ENCODE data around the gene TSHZ3. TPM values are rescaled to one million over a fixed set of nuclear protein-coding genes. Genes with fewer than 3 reads are reported as not detected.

Gene TSHZ3
- total and polyA plus RNA-seq, 11 donors, result 0.88 to 11.5 (median 2.4) TPM

GRCh38 chr19:31310432-31311133 is 38.7 kb downstream of the TSHZ3 start:
- Histone ChIP-seq H3K4me3 (no peak overlapping the region), H3K9me3 (no peaks in the 10 kb centered on the region), H3K4me1 (peaks cover 0 to 44% (median 6%) of the 10 kb centered on the region in 12 donors), H3K27me3 (peaks cover 0 to 7% (median 0%) of the 10 kb centered on the region in 9 donors), H3K36me3 (no peaks in the 10 kb centered on the region), H3K27ac (no peak overlapping the region)
- no peak for TF ChIP-seq POLR2A (IDR thresholded peaks at IDR 0.05)
- TF ChIP-seq CTCF (IDR thresholded peaks at IDR 0.05), result no peak
- WGBS, 4 donors, result 81 to 86% (median 85%) methylated on average over 4 of the region's 4 CpGs
- DNase-seq, result no peak
- intact Hi-C loops (cut with DNase I), result no loop called here
- no peak for ATAC-seq

- H3K9me3 ChIP-seq, result no peaks in the 10 kb centered on the region
- DNase-seq (no peak), ATAC-seq (no peak)
- WGBS, 4 donors, result 93 to 96% (median 95%) methylated on average over 13 of the region's 13 CpGs
- H3K4me1 ChIP-seq, result peaks cover 0 to 49% (median 0%) of the 10 kb centered on the region in 12 donors
- H3K4me3 ChIP-seq, result no peak overlapping the region
- no peak for TF ChIP-seq POLR2A (IDR thresholded peaks at IDR 0.05)
- no peak for TF ChIP-seq CTCF (IDR thresholded peaks at IDR 0.05)
- H3K36me3 ChIP-seq, result no peaks in the 10 kb centered on the region
- peak overlapping the region in 1 of 12 donors; percentile 34 for H3K27ac ChIP-seq
- peaks cover 0 to 7% (median 0%) of the 10 kb centered on the region in 9 donors for H3K27me3 ChIP-seq
- intact Hi-C loops (cut with DNase I), result no loop called here
Observed at GRCh38 chr19:31308781-31309180, 40.5 kb downstream of the TSHZ3 start.

- TF ChIP-seq POLR2A (IDR thresholded peaks at IDR 0.05), result no peak
- TF ChIP-seq CTCF (IDR thresholded peaks at IDR 0.05), result no peak
- Histone ChIP-seq H3K27me3 (peaks cover 0 to 7% (median 0%) of the 10 kb centered on the region in 9 donors), H3K36me3 (no peaks in the 10 kb centered on the region), H3K4me1 (peaks cover 0 to 38% (median 0%) of the 10 kb centered on the region in 12 donors), H3K9me3 (no peaks in the 10 kb centered on the region), H3K4me3 (no peak overlapping the region), H3K27ac (no peak overlapping the region)
- no peak for DNase-seq
- intact Hi-C loops (cut with DNase I), result no loop called here
- WGBS, 4 donors, result 93 to 96% (median 93%) methylated on average over 13 of the region's 13 CpGs
- no peak for ATAC-seq
Observed at GRCh38 chr19:31307071-31307669, 42.1 kb downstream of the TSHZ3 start.

GRCh38 chr19:31306006-31306753 is 43.1 kb downstream of the TSHZ3 start:
- Histone ChIP-seq H3K27ac (no peak overlapping the region), H3K4me1 (peaks cover 0 to 28% (median 0%) of the 10 kb centered on the region in 12 donors), H3K4me3 (no peak overlapping the region), H3K27me3 (peaks cover 0 to 7% (median 0%) of the 10 kb centered on the region in 9 donors), H3K36me3 (no peaks in the 10 kb centered on the region), H3K9me3 (no peaks in the 10 kb centered on the region)
- intact Hi-C loops (cut with DNase I), result no loop called here
- DNase-seq (no peak), ATAC-seq (no peak)
- WGBS, 4 donors, result 85 to 88% (median 86%) methylated on average over 27 to 28 of the region's 28 CpGs
- TF ChIP-seq CTCF (IDR thresholded peaks at IDR 0.05), result no peak

Measured in heart left ventricle (tissue), 16 donors.